ENCODE measurements around the gene TNFAIP8. TPM values are rescaled to one million over a fixed set of nuclear protein-coding genes. Genes with fewer than 3 reads are reported as not detected.

TNFAIP8 gene
- total and polyA plus RNA-seq, 9 of the 15 experiments (the other 6 are each of a cell fraction or from before 2014, with no cell fraction given) = 29.9 to 52.2 (median 44.8) TPM

DNA sequence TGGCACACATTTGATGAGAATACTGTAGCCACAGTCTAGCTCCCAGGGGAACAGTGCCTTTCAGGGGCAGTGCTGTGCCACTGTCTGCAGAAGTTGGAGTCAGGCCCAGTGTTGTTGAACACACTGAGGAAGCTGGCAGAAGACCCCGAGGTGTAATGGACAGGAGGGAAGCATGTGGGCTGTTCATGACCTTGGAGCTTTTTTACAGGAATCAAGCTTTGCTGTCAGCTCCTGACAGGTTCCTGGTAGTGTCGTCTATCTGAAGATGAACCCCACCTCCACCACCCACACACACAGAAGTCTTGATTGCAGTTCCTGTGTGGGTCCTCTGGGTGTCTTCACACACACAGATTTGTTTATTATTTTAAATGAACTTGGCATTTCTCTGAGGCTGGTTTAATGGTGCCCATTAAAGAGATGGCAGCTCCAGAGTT is 40.3 kb upstream of the TNFAIP8 start (continued):
- TF ChIP-seq, protein P1, sequence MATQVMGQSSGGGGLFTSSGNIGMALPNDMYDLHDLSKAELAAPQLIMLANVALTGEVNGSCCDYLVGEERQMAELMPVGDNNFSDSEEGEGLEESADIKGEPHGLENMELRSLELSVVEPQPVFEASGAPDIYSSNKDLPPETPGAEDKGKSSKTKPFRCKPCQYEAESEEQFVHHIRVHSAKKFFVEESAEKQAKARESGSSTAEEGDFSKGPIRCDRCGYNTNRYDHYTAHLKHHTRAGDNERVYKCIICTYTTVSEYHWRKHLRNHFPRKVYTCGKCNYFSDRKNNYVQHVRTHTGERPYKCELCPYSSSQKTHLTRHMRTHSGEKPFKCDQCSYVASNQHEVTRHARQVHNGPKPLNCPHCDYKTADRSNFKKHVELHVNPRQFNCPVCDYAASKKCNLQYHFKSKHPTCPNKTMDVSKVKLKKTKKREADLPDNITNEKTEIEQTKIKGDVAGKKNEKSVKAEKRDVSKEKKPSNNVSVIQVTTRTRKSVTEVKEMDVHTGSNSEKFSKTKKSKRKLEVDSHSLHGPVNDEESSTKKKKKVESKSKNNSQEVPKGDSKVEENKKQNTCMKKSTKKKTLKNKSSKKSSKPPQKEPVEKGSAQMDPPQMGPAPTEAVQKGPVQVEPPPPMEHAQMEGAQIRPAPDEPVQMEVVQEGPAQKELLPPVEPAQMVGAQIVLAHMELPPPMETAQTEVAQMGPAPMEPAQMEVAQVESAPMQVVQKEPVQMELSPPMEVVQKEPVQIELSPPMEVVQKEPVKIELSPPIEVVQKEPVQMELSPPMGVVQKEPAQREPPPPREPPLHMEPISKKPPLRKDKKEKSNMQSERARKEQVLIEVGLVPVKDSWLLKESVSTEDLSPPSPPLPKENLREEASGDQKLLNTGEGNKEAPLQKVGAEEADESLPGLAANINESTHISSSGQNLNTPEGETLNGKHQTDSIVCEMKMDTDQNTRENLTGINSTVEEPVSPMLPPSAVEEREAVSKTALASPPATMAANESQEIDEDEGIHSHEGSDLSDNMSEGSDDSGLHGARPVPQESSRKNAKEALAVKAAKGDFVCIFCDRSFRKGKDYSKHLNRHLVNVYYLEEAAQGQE (IDR thresholded peaks at IDR 0.05; ENCODE audit: borderline replicate concordance) = peak; percentile 66
- TF ChIP-seq, protein P1 (CRISPR knock-in tag; IDR thresholded peaks at IDR 0.05; ENCODE audit: low read depth) = no peak
- TF ChIP-seq CREB1 (IDR thresholded peaks at IDR 0.05) = no peak
- 0 out of 2 replicates have a peak, but pooled peaks have one; percentile 21 for TF ChIP-seq CREB1 (CRISPR knock-in tag; IDR thresholded peaks at IDR 0.05)
- peak; percentile 22; the same call in 1 of the 2 replicates for TF ChIP-seq MAFK (IDR thresholded peaks at IDR 0.05; ENCODE audit: low read length)
- peak; percentile 42; the same call in 1 of the 2 replicates for TF ChIP-seq DEAF1 (CRISPR knock-in tag; IDR thresholded peaks at IDR 0.05)
- TF ChIP-seq, protein P2, sequence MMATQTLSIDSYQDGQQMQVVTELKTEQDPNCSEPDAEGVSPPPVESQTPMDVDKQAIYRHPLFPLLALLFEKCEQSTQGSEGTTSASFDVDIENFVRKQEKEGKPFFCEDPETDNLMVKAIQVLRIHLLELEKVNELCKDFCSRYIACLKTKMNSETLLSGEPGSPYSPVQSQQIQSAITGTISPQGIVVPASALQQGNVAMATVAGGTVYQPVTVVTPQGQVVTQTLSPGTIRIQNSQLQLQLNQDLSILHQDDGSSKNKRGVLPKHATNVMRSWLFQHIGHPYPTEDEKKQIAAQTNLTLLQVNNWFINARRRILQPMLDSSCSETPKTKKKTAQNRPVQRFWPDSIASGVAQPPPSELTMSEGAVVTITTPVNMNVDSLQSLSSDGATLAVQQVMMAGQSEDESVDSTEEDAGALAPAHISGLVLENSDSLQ (IDR thresholded peaks at IDR 0.05) = peak; percentile 54; the same call in 1 of the 2 replicates
- 0 out of 2 replicates have a peak, but pooled peaks have one; percentile 14 for TF ChIP-seq JUND (IDR thresholded peaks at IDR 0.05; ENCODE audit: borderline replicate concordance, low read depth, low read length)
- TF ChIP-seq JUND (tag; IDR thresholded peaks at IDR 0.05; ENCODE audit: borderline replicate concordance, low read depth, low read length) = no peak; the same call in 2 of the 3 replicates
- TF ChIP-seq, protein P3, sequence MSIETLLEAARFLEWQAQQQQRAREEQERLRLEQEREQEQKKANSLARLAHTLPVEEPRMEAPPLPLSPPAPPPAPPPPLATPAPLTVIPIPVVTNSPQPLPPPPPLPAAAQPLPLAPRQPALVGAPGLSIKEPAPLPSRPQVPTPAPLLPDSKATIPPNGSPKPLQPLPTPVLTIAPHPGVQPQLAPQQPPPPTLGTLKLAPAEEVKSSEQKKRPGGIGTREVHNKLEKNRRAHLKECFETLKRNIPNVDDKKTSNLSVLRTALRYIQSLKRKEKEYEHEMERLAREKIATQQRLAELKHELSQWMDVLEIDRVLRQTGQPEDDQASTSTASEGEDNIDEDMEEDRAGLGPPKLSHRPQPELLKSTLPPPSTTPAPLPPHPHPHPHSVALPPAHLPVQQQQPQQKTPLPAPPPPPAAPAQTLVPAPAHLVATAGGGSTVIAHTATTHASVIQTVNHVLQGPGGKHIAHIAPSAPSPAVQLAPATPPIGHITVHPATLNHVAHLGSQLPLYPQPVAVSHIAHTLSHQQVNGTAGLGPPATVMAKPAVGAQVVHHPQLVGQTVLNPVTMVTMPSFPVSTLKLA (conservative IDR thresholded peaks at IDR 0.05) = 0 out of 4 replicates have a peak, but pooled peaks of 1 of the 2 experiments have one; percentile 21
- peak; percentile 56 to 75; a peak in 3 of 4 replicates for TF ChIP-seq RCOR1 (IDR thresholded peaks at IDR 0.05; ENCODE audit: borderline replicate concordance in 1 of 2, low read depth in 2 of 2, low read length in 2 of 2)
- TF ChIP-seq YBX1 (IDR thresholded peaks at IDR 0.05) = no peak
- peak; percentile 58 for TF ChIP-seq MEIS2 (IDR thresholded peaks at IDR 0.05; ENCODE audit: partially characterized antibody)
- 0 out of 2 replicates have a peak, but pooled peaks have one; percentile 22 for TF ChIP-seq ESRRA (IDR thresholded peaks at IDR 0.05; ENCODE audit: borderline replicate concordance, low read depth)
